ENCODE results near the gene GOLGA6L1. TPM values are rescaled to one million over a fixed set of nuclear protein-coding genes. Genes with fewer than 3 reads are reported as not detected.

GOLGA6L1 gene
- total RNA-seq, 1 donor from 2014 or later, result not detected

DNA sequence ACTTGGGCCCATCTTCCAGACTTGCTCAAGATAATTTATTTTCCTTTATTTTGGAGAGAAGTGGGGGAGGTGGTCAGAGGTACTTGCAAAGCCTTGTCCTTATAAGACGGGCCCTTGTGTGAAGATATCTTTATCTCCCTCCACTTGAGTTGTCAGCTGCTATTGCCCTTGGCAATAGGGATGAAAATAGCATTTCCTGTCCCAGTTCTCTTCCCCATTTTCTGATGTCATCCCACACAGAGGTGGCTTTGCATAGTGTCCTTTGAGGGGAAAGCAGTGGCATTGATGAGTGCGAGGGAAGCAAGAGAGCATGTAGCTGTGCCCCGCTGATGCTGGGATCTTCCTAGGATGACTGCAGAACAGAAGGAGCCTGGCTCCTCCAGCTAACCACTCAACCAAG is 55.4 kb downstream of the GOLGA6L1 start:
- no peak for TF ChIP-seq EZH2phosphoT487 (IDR thresholded peaks at IDR 0.05)
- Mint-ChIP-seq H3K4me3 (no peak overlapping the region), H3K4me1 (no peaks in the 10 kb centered on the region), H3K27me3 (ENCODE audit: insufficient read depth, low read depth) (no peaks in the 10 kb centered on the region), H3K27ac (no peak overlapping the region), H3K9me3 (peaks cover 4% of the 10 kb centered on the region), H3K36me3 (no peaks in the 10 kb centered on the region)
- Histone ChIP-seq H3K36me3 (no peaks in the 10 kb centered on the region), H3F3A (ENCODE audit: low read depth) (no peaks in the 10 kb centered on the region), H3K9ac (no peak overlapping the region), H3K4me2 (no peak overlapping the region), H3K79me2 (ENCODE audit: low read depth) (no peaks in the 10 kb centered on the region), H3K27me3 (no peaks in the 10 kb centered on the region), H3K27ac (no peak overlapping the region), H2AFZ (replicated peaks) (no peak overlapping the region), H3K9me3 (ENCODE audit: low read depth) (no peaks in the 10 kb centered on the region), H4K20me1 (ENCODE audit: low read depth) (no peaks in the 10 kb centered on the region), H3K4me3 (no peak overlapping the region), H3K4me1 (no peaks in the 10 kb centered on the region)
- DNase-seq (ENCODE audit: low spot score), result no peak

- Histone ChIP-seq H3K4me1 (no peaks in the 10 kb centered on the region), H3K27me3 (no peaks in the 10 kb centered on the region), H2AFZ (replicated peaks) (no peak overlapping the region), H3K4me2 (no peak overlapping the region), H3K4me3 (no peak overlapping the region), H3K27ac (no peak overlapping the region), H4K20me1 (ENCODE audit: low read depth) (no peaks in the 10 kb centered on the region), H3K9ac (no peak overlapping the region), H3K79me2 (ENCODE audit: low read depth) (no peaks in the 10 kb centered on the region), H3K9me3 (ENCODE audit: low read depth) (no peaks in the 10 kb centered on the region), H3K36me3 (no peaks in the 10 kb centered on the region), H3F3A (ENCODE audit: low read depth) (no peaks in the 10 kb centered on the region)
- TF ChIP-seq, protein P1, sequence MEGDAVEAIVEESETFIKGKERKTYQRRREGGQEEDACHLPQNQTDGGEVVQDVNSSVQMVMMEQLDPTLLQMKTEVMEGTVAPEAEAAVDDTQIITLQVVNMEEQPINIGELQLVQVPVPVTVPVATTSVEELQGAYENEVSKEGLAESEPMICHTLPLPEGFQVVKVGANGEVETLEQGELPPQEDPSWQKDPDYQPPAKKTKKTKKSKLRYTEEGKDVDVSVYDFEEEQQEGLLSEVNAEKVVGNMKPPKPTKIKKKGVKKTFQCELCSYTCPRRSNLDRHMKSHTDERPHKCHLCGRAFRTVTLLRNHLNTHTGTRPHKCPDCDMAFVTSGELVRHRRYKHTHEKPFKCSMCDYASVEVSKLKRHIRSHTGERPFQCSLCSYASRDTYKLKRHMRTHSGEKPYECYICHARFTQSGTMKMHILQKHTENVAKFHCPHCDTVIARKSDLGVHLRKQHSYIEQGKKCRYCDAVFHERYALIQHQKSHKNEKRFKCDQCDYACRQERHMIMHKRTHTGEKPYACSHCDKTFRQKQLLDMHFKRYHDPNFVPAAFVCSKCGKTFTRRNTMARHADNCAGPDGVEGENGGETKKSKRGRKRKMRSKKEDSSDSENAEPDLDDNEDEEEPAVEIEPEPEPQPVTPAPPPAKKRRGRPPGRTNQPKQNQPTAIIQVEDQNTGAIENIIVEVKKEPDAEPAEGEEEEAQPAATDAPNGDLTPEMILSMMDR (IDR thresholded peaks at IDR 0.05), result no peak
- TF ChIP-seq EZH2 (IDR thresholded peaks at IDR 0.05), result no peak
- no peak for TF ChIP-seq EZH2phosphoT487 (IDR thresholded peaks at IDR 0.05)
- Mint-ChIP-seq H3K4me3 (no peak overlapping the region), H3K9me3 (peaks cover 4% of the 10 kb centered on the region), H3K36me3 (no peaks in the 10 kb centered on the region), H3K27ac (no peak overlapping the region), H3K4me1 (no peaks in the 10 kb centered on the region), H3K27me3 (ENCODE audit: insufficient read depth, low read depth) (no peaks in the 10 kb centered on the region)
- no peak for DNase-seq (ENCODE audit: low spot score)
These were observed 56.9 kb downstream of the GOLGA6L1 start for GRCh38 chr15:23079766-23080165.

Small RNA genes within 50 kb of the gene (small RNA-seq; reads per million reads assigned to genes)
- not detected for gene RN7SL106P

Other genes starting within 250 kb of the GOLGA6L1 start
- gene CYFIP1, start 156.5 kb downstream of the GOLGA6L1 start, total RNA-seq (ENCODE audit: low replicate concordance), result 94.6 and 112 TPM in 2 replicates
- 23.8 and 34.3 TPM in 2 replicates for gene TUBGCP5, start 97.3 kb downstream of the GOLGA6L1 start, total RNA-seq (ENCODE audit: low replicate concordance)
- gene GOLGA6L26, start 197.4 kb upstream of the GOLGA6L1 start, total RNA-seq (ENCODE audit: low replicate concordance), result not detected in 2 replicates
- not detected in 2 replicates for gene GOLGA8S, start 217.9 kb upstream of the GOLGA6L1 start, total RNA-seq (ENCODE audit: low replicate concordance)